NCI-H146 treated with DMSO at 0.1 percent for 48 hours (cell line): Measurements from ENCODE around the gene AKIRIN2.
"Not testable (repeated sequence)": the region's sequence is repeated elsewhere in the genome, so short reads cannot be mapped to it uniquely, and the experiment has no call there.

ENCODE experiments used
- DNase-seq: peaks from one replicate; lab custom pipeline; 2025; ENCODE audit not compliant: unreplicated experiment; lab: John Stamatoyannopoulos, UW

Gene AKIRIN2

DNA sequence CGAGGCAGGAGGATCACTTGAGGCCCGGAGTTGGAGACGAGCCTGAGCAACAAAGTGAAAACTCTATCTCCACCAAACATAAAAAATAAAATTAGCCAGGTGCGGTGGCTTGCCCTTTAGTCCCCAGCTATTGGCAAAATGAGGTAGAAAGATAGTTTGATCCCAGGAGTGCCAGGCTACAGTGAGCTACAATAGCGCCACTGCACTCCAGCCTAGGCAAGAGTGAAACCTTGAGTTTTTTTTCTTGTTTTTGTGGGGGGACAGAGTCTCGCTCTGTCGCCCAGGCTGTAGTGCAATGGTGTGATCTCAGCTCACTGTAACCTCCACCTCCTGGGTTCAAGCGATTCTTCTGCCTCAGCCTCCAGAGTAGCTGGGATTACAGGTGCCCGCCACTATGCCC, 14.1 kb downstream of the AKIRIN2 start:
- not testable (repeated sequence) for DNase-seq

DNA sequence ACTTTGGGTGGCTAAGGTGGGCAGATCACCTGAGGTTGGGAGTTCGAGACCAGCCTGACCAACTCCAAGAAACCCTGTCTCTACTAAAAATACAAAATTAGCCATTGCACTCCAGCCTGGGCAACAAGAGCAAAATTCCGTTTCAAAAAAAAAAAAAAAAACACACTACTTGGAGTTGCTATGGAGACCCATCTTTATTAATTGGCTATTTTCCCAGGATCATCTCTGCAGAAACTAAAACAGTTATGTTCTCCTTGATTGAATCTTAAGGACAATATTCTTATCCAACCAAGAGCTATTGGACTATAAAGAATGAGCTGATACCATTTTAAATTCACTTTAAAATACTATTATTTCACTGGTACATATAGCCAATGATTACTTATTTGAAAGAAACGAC, 14.7 kb downstream of the AKIRIN2 start:
- no peak for DNase-seq

DNA sequence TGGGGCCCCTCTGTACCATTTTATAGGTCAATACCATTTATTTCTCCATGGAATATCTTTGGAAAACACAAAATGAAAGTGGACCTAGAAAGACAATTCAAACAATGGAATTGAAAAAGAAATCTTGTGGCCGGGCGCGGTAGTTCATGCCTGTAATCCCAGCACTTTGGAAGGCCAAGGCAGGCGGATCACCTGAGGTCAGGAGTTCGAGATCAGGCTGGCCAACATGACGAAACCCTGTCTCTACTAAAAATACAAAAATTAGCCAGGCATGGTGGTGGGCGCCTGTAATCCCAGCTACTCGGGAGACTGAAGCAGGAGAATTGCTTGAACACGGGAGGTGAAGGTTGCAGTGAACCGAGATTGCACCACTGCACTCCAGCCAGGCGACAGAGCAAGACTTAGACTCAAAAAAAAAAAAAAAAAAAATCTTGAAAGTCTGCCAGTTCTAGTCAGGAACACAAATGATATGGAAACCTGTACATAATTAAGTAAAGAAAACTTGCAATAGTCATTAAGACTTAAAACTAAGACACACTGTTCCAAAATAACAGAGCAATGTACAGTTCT, 15.3 kb downstream of the AKIRIN2 start:
- DNase-seq = not testable (repeated sequence)

DNA sequence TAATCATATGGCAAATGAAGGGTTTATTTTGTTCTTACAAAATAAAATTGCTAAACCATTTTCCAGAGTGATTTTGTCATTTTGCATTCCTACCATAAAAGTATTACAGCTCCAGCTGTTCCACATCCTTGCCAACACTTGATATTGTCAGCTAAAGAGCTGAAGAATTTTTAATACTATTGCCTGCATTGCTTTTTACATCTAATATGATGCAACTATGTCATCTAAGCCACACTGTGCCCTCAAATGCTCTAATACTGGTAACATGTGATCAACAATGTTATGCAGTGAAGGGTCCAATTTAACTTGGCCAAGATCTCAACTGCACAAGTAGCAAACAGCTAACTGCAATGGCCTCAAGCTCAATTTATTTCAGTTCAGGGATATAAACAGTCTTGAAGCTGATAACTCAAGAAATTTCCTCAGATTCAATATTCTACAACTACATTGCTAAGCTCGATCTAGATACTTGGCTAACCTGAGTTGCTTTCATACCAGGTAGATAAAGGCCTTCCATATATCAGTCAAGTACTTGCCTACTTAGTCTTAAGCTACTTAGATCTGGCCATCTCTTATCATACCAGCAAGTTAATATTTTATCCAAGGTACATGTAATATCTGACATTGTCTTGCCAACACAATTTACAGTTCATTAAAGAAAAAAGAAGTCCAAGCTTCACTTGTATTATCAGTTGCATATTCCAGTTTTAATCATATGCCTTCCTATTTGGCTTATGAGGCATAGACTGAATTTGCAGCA, 17.0 kb downstream of the AKIRIN2 start:
- no peak for DNase-seq

DNA sequence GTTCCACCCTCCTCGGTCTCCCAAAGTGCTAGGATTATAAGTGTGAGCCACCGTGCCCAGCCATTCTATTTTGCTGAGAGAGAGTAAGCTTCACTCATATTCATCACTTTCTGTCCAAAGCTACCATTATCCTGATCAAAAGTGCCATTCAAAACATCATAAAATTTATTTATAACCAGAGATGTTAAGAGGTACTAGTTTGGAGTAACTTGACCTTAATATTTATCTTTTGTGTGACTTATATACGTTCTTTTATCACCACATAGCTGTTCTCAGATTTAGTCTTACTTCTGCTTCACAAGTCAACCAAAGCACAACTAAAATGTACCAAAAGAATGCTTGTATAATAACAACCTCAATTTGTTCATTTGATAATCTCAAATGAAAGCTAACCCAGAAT, 18.1 kb downstream of the AKIRIN2 start:
- DNase-seq = no peak

DNA sequence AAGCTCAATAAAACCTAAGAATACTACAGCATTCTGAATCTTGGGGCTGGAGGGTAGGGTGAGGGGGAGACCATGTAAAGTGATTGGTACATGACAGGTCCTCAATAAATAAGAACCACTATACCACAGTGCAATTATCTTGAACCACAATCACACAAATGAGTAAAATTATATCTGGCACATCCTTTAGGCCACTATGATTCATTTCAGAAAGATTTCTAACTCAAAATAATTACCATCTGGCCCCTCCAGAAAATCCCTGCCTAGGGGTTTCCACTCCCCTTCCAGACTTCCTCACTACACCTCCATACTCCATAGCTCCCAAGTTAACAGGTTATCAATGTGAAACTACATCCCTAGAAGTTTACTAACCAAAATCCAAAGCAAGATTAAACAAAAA, 19.7 kb downstream of the AKIRIN2 start:
- no peak for DNase-seq

DNA sequence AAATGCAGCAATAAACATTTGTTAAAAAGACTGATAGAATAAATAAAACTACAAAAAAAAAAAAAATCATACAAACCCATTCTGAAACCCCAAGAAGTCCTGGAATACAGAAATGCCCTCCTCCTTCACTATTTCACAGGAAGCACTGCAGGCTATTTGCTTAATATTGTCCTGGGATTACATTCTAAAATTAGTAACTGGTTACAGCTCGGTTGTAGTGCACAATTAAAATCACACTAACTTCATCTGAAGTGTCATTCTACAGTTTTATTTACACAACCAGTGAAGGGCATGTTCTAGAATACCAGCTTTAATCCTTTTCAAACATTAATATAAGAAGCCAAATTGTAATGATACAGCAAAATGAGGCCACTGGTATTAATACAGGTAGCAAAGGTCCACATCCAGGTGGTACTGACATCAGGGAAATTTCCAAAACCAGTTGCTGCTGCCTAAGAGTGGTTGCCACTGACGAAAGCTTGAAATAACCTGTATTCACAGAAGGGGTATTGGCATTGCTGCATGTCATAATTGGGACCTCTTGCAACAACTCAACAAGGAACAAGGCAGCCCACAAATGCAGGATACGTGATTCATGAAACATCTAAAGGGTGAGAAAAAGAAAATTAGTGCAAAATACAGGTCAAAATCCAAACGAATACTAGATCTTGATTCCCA, 26.9 kb downstream of the AKIRIN2 start:
- no peak for DNase-seq

DNA sequence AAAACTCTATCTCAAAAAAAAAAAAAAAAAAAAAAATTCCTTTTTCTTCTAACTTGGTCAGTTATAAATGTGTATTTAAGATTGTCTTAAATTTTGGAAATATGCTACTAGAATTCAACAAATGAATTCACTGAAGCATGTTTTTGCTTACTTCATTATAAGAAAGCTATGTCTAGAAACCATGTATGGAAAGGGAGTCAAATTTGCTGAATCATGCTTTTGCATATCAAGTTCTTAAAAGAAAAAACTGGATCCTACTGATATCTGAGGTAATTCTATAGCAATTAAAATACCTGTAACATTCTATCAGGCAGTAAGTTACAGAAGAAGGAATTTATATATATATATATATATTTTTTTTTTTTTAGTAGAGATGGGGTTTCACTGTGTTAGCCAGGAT, 27.7 kb downstream of the AKIRIN2 start:
- no peak for DNase-seq

DNA sequence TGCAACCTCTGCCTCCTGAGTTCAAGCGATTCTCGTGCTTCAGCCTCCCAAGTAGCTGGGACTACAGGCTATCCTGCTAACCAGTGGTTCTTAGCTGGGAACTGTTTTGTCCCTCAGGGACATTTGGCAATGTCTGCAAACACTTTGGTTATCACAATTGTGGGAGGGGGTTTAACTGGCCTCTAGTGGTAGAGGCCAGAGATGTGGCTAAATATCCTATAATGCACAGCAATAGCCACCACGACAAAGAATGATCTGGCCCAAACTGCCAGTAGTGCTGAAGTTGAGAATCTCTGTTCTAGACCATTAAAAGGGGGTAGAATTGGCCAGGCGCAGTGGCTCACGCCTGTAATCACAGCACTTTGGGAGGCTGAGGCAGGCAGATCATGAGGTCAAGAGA, 28.8 kb downstream of the AKIRIN2 start:
- no peak for DNase-seq

DNA sequence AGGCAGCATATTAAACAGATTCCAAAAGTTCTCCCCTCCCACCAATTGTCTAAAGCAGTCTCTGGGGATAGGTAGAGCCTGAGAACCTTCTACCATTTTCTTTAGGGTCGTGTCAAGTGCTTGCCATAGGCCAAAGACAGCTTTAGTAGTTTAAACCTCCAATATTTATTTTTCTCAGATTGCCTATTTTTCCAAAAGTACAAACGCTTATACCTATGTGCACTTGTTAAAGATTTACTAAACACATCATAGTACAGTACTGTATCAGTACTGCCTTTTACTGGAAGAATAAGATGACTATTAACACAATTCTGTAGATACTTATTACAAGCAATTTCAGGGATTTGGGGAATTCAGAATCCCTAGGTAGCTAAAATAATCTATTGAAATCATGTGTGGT, 29.4 kb downstream of the AKIRIN2 start:
- no peak for DNase-seq

DNA sequence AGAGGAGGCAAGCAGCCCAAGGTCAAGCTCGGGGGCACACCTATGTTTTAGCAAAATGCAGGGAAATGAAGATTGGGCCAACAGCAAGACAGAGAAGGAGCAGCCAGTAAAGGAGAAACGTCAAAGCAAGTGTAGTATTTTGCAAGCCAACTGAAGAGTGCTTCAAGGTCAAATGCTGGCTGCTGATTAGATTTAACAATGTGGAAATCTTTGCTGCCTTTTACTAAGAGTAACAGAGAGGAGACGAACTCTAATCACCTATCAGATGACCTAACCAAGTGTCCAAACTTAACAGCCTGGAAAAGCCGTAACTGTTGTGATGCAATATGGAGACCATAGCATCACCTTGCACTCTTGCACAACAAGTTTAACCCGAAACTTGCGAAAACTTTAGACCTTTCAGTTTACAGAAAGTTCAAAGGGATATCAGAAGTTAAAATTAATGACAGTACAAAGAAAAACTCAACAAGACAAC, 30.4 kb downstream of the AKIRIN2 start:
- no peak for DNase-seq

DNA sequence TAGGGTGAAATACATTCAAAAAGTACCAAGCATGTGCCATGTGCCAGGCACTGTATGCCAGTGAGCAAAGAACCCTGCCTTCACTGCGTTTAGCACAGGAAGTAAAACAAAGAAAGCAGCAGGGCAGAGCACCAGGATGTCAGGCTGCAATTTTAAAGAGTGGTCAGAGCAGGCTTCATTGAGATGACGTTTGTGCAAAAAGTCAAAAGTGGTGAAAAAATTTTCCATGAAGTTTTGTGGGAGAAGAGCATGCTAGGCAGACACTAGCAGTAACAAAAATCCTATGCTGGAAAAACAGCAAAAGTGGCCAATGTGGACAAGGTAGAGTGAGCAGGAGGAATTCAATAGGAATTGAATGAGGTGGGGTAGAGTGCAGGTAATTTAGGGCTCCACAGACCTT, 31.3 kb downstream of the AKIRIN2 start:
- no peak for DNase-seq

DNA sequence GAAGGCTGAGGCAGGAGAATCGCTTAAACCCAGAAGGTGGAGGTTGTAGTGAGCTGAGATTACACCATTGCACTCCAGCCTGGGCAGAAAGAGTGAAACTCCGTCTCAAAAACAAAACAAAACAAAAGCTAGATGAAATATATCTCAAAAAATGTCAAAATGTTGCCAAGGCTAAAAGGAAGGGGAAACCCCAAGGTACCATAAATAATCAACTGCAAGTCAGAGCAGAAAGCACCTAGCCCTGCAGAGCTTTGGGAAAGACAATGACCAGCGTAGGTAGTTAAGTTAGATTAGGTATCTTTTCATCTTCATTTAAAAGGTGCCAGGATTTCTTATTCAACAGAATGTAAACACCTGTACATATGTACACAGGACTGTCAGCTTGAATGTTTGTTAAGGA, 33.0 kb downstream of the AKIRIN2 start:
- no peak for DNase-seq

DNA sequence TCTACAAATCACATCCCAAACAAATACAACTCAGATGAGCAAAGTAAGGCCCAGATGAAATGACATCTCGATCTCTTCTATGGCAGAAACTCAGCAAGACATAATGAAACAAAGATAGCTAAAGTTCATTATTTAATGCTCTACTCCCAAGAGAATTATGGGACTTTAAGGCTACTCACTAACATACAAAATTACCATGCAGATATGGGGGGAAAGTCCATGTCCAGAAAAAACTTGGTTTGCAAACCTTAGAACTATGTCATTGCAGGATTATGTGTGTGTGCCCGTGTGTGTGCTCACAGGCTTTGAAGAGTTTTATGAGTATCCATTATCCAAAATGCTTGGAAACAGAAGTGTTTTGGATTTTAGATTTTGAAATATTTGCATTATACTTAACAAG, 34.0 kb downstream of the AKIRIN2 start:
- DNase-seq = no peak

DNA sequence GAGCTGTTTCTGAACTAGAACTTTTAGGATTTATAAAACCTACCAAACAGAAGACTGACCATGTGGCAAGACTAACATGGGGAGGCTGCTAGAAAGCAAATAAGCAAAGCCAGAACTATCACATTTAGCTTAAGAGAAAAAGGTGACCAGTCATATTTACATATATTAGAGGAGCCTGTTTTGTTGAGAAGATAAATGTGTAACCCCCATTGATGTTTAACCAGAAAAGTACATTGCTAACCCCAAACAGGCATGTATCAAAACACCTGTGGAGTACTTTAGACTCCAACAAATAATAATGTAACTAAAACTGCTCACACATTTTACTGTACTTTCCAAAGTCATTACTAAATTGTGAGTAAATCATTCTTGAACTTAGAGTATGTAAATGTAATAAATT, 35.0 kb downstream of the AKIRIN2 start:
- DNase-seq = no peak

DNA sequence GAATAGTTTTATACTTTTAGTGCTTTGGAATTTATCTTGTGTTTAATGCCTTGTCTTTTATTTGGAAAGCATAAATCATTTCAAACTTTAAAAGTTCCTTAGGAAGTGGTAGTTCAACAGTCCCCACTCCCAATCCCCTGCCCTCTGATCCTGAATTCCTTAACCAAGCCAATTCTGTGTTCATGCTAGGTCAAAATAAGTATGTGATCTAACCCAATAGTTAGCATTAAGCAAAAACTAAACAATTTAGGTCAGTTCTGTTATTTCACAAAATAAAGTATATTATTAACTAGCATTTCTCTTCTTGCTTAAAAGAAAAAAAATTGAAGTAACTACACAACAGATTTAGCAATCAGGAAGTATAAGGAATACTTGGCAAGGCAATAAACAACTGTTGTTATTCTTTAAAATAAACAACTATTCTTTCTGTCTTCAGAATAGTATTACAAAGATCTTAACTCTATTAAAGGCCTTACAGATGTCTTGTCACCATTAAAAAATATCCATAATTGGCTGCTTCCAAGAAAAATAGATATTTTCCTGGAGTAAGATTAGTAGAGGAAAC, 37.0 kb downstream of the AKIRIN2 start:
- no peak for DNase-seq

DNA sequence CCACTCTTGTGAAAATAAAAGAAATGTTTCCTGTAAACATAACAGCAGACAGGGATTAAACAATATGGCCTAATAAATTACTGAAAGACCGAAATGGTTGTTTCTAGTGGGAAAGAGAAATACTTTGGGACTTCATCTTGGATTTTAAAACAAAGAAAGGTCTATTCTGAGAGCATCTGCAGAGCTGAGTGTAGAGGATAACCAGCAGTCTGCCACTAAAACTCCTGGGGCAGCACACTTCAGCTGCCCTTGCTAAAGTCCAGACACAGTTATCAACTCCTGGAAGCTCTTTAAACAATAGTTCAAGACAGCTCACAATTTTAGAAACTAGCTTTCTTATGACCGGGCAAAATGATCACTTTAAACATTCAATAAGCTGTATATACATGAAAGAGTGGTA, 38.6 kb downstream of the AKIRIN2 start:
- no peak for DNase-seq

DNA sequence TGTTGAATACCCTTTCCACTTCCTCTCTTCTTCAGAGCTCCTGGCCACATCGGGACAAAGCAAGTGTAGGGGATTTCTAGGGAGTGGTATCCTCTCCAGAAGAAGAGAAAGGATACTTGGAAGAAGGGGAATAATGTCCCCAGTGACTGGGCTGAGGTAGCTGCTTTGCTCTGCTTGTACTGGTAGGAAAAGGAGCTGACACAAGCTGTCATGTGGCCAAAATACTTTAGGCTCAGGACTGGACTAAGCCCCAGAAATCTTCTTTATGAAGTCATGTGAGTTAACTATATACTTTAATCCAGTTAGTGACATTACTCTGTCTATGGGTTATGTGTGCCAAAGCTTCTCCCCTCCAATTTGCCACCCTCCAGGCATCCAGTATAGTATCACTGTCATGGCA, 40.5 kb downstream of the AKIRIN2 start:
- no peak for DNase-seq

DNA sequence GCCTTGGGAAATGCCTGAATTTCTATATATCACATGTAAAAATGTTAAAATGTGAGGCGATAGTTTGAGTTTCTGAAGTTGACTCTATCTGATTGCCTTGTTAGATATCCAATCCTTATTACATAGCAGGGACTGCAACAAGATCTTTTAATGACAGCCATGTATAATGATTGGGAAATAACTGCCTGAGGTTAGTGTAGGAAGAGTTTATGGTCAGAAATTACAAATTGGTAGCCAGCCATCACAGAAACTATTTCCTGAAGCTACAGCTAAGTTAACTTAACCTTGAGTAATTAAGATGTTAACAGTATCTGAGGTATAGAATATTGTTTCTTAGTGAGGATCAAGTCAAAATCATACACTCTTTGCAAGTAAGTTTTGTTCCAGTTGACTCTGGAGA, 41.0 kb downstream of the AKIRIN2 start:
- no peak for DNase-seq

DNA sequence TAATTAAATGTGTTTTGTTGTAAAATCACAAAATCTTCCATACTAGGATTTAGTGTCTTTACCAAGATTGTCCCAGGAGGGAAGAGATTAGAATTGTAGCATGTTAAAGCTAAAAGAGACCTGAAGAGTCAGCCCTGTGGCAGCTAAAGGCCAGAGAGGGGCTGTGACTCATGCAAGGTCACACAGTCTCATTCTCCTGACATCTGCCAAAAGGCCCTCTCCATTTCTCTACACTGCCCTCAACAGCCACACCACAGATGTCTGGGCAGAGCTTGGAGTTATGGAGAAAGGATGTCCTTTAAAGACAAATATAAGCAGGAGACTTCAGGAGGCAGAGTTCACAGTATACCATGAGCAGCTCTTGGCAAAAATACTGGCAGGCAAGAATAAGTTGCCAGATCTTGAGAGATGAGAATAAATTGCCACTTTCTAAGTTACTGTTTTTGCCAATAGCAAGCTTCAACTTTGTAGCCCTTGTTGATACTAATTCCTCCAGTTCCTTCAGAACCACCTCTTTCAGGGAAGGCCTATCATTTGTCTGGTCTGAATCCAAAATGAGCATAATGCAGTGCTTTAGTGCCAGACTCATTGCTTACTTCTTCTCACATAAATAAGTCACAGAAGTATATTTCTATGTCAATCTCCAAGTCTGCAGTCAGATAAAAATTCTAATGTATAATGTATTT, 41.7 kb downstream of the AKIRIN2 start:
- no peak for DNase-seq

DNA sequence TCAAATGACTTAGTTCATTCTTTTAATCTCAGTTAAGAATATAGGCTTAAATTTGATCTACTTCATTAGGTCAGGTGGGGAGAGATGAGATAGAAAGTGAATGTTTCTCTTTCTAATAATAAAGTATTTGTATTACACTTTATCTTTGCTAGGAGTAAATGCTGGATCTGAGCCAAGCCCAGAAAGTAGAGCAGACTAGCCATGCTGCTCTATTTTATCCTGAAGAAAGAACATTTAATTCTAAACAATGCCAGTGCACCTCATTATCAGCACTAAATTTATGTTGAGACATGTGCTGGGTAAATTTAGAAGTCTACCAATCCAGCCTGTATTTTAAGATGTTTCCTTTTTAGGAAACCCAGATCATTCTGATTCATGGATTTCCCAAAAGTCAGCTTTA, 43.5 kb downstream of the AKIRIN2 start:
- DNase-seq = no peak
